ENCODE measurements around the gene ARHGAP15. TPM values are rescaled to one million over a fixed set of nuclear protein-coding genes. Genes with fewer than 3 reads are reported as not detected.

The ARHGAP15 gene
- total and polyA plus RNA-seq, 2 experiments from 2014 or later = 0.26 TPM; not detected in 1

- Histone ChIP-seq H3F3A (replicated peaks; ENCODE audit: low read depth) (no peaks in the 10 kb centered on the region), H3K4me2 (no peak overlapping the region), H3K79me2 (replicated peaks; ENCODE audit: insufficient read depth) (no peaks in the 10 kb centered on the region), H3K27ac (ENCODE audit: low read depth) (no peak overlapping the region), H2AFZ (no peak overlapping the region), H4K20me1 (replicated peaks; ENCODE audit: insufficient read depth) (no peaks in the 10 kb centered on the region), H3K27me3 (ENCODE audit: insufficient read depth) (no peaks in the 10 kb centered on the region), H3K4me3 (no peak overlapping the region), H3K9me2 (ENCODE audit: insufficient read depth) (no peaks in the 10 kb centered on the region), H3K4me1 (ENCODE audit: insufficient read depth) (0 out of 2 replicates have a peak, but pooled peaks cover 7% of the 10 kb centered on the region), H3K36me3 (ENCODE audit: insufficient read depth) (no peaks in the 10 kb centered on the region)
- no peak for TF ChIP-seq REST (IDR thresholded peaks at IDR 0.05; ENCODE audit: unreplicated experiment)
- TF ChIP-seq CTCF (conservative IDR thresholded peaks at IDR 0.05; ENCODE audit: low read depth in 2 of 2) = no peak
- TF ChIP-seq EZH2 (IDR thresholded peaks at IDR 0.05; ENCODE audit: low read depth, unreplicated experiment) = no peak
- TF ChIP-seq JUNB (IDR thresholded peaks at IDR 0.05; ENCODE audit: unreplicated experiment) = no peak
- no peak for TF ChIP-seq ZNF331 (CRISPR knock-in tag; IDR thresholded peaks at IDR 0.05; ENCODE audit: low read depth)
- no peak for TF ChIP-seq EZH2phosphoT487 (IDR thresholded peaks at IDR 0.05; ENCODE audit: unreplicated experiment)
- no peak for TF ChIP-seq POLR2AphosphoS5 (IDR thresholded peaks at IDR 0.05; ENCODE audit: low read depth)
- TF ChIP-seq ZNF114 (CRISPR knock-in tag; IDR thresholded peaks at IDR 0.05) = no peak
- TF ChIP-seq CREB1 (CRISPR knock-in tag; IDR thresholded peaks at IDR 0.05; ENCODE audit: low read depth) = no peak
- TF ChIP-seq NANOG (IDR thresholded peaks at IDR 0.05; ENCODE audit: borderline replicate concordance) = no peak
- no peak for TF ChIP-seq ZNF462 (CRISPR knock-in tag; IDR thresholded peaks at IDR 0.05)
- TF ChIP-seq STAT1 (IDR thresholded peaks at IDR 0.05; ENCODE audit: unreplicated experiment) = no peak
- no peak for TF ChIP-seq ETS1 (IDR thresholded peaks at IDR 0.05)
- no peaks in the 10 kb centered on the region for H3K9me3 Mint-ChIP-seq
- H3K4me1 Mint-ChIP-seq = peaks cover 18% of the 10 kb centered on the region; the same call in 2 of the 3 replicates
- ATAC-seq (peak; percentile 58), DNase-seq (ENCODE audit: low spot score) (no peak)
- H3K36me3 Mint-ChIP-seq (ENCODE audit: low read depth) = no peaks in the 10 kb centered on the region
- no peaks in the 10 kb centered on the region for H3K27me3 Mint-ChIP-seq (ENCODE audit: insufficient read depth, low read depth, poor library complexity)
- H3K27ac Mint-ChIP-seq = no peak overlapping the region
- no peak overlapping the region for H3K4me3 Mint-ChIP-seq
These were observed 228.7 kb downstream of the ARHGAP15 start for GRCh38 chr2:143357966-143358365.

All from GM23338 (cell line).